Right hindlimb (tissue), 1 donor: Measurements from ENCODE around the gene PAFAH1B2.

ENCODE experiments used
- DNase-seq: peaks from one replicate; pipeline ENCODE4 v3.0.0-alpha.2; 2018

PAFAH1B2 gene

DNA sequence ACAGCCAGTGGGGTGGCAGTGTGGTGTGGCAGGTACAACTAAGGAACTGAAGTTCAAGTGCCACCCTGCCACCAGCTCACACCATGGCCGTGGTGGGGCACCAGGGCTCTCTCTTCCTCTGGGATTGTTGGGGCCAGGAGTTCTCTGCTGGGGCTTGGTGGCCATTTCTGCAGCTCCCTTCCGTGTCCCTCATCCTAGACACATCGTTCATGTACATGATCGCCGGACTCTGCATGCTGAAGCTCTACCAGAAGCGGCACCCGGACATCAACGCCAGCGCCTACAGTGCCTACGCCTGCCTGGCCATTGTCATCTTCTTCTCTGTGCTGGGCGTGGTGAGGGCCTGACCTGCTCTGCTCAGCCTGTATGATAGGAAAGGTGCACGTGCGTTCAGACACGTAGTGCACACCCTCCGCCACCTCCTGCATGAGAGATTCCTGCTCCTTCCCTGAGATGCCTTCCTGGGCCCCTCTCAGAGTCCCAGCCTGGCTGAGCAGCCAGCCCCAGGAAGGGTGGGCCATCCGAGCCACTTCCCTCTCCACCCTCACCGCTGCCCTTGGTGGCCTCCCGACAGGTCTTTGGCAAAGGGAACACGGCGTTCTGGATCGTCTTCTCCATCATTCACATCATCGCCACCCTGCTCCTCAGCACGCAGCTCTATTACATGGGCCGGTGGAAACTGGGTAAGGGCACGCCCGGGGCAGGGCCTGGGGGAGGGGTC is 47.8 kb downstream of the PAFAH1B2 start:
- no peak for DNase-seq

DNA sequence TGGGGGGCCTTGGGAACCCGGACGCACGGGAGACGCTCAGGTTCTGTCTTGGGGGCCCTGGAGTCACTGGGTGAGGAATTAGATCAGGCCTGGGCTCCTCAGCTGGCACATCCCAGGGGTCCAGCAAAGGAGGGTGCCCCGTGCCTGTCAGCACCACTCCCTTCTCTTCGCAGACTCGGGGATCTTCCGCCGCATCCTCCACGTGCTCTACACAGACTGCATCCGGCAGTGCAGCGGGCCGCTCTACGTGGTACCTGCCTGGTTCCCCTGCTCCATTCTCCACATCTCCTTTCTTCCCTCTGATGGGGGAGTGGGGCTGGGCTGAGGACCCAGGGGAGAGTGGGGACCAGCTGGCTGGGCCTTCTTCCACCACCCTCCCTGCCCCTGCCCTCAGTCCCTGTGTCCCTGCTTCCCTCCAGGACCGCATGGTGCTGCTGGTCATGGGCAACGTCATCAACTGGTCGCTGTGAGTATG is 48.4 kb downstream of the PAFAH1B2 start:
- no peak for DNase-seq

DNA sequence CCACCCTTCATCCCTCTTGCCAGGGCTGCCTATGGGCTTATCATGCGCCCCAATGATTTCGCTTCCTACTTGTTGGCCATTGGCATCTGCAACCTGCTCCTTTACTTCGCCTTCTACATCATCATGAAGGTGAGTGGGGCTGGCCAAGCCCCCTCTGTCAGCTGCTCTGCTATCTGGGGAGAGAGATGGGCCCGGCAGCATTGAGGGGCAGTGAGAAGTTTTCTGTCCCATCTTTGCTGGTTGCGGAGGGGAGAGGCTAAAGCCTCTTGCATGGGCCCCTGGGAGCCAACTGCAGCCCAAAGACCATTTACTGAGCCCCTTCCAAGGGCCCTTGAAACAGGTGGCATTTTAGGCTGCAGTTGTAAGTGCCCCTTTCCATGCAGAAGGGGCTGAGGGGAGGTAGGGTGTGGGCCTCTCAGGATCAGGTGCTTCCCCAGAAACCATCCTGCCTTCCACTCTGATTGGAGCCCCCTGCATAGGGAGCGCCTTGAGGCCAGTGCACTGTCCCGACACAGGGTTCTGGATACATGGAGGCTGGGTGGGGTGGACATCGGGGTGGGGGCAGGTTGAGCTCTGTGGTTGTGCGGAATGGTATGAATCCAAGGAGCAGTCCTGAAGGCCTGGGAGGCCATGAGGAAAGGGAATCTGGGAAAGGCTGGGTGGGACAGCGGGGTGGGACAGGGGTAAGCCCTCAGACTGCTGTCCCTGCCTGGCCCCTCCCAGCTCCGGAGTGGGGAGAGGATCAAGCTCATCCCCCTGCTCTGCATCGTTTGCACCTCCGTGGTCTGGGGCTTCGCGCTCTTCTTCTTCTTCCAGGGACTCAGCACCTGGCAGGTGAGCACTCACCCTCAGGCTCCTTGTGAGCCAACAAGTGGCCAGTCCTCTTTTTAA is 49.3 kb downstream of the PAFAH1B2 start:
- DNase-seq, result no peak

DNA sequence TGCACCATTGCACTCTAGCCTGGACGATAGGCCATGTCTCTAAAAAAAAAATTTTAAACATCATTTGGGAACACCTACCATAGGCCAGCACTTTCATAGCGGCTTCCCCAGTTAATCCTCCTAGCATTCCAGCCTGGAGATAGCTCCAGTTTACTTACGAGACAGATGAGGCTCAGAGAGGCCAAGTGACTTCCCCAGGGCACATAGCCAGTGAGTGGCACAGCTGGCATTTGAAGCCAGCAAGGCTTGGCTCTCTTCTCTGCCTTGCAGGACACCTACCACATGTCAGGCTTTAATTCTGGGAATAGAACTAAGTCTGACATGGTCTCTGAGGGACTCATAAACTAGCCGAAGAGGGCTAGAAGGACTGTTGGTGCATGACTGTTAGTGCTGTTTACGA is 50.2 kb downstream of the PAFAH1B2 start:
- no peak for DNase-seq

DNA sequence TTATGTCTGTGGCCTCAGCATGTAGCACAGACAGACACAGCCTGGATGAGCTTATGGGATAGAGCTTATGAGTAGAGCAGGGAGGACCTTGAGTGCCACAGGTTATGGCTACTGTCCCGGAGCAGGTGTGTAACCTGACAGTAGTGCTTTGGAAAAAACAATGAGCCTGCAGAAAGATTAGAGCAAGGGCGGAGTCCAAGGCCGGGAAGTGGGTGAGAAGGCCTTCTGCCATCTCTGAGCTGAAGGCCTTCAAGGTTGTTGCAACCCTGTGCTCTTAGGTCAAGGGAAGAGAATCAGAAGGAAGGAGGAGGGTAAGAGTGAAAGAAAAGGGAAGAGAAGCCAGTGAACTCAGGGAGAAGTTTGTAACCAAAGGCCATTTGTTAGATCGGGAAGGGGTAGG is 51.2 kb downstream of the PAFAH1B2 start:
- no peak for DNase-seq

DNA sequence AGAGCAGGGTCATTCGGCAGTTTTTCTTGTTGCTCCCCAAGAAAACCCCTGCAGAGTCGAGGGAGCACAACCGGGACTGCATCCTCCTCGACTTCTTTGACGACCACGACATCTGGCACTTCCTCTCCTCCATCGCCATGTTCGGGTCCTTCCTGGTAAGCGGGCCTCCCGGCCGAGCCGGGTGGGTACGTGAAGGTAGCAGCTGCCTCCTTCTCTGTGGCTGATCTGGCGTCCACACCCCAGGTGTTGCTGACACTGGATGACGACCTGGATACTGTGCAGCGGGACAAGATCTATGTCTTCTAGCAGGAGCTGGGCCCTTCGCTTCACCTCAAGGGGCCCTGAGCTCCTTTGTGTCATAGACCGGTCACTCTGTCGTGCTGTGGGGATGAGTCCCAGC is 51.7 kb downstream of the PAFAH1B2 start:
- DNase-seq, result no peak

DNA sequence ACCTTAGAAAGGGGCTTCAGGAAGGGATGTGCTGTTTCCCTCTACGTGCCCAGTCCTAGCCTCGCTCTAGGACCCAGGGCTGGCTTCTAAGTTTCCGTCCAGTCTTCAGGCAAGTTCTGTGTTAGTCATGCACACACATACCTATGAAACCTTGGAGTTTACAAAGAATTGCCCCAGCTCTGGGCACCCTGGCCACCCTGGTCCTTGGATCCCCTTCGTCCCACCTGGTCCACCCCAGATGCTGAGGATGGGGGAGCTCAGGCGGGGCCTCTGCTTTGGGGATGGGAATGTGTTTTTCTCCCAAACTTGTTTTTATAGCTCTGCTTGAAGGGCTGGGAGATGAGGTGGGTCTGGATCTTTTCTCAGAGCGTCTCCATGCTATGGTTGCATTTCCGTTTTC is 52.9 kb downstream of the PAFAH1B2 start:
- DNase-seq, result no peak

DNA sequence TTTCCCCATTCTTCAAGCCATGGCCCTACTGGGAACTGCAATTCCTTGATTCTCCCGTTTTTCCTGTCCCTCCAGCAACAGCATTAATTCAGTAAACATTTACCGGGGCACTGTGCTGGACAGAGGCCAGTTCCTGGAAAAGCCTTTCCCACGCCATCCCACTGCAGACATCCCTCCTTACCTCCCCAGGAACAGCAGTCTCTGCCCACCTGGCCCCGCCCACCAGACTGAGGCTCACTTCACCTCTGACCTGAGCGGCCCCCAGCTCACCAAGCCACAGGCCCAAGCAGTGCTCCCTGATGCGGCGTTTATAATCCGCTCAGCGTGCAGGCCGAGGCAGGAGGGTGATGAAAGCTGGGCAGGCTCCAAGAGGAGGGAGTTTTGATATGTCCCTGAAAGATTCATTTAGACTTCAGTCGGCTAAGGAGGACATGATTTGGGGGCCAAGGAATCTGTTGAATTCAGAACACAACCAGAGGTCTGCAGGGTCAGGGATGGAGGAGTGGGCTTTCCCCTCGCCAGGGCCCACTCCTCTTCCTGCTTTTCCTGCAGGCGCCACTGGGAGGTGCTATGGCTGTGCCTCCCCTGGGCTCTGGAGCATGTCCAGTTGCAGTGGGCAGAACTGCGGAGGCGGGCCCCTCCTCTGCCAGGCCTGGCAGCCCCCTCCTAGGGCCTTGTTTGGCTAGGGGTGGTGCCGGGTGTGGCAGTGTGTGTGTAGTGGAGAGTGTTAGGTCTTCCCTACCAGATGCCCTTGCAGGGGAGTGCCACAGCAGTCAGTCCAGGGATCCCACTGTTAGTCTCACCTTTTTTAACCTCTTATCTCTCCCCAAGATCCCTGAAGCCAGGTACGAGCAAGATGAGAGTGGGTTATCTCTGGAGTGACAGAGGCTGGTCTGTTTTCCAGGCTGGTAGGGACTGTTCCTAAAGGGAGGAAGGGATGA is 53.7 kb downstream of the PAFAH1B2 start:
- DNase-seq, result peak; percentile 59

DNA sequence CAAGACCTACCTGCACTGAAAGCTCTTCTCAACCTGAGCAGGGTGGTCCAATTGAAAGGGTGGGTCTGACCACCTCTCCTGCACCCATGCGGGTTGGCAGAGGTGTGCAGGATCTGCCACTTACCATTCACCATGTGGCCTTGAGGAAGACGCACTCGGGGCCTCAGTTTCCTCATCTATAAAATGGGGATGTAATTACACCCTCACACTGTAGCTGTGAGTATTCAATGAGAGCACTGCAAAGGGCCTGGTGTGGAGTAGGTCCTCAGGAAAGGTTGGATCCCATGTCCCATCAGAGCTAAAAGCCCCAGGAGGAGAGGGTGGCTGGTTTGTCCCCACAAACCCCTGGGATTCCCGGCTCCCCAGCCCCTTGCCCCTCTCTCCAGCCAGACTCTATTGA is 54.5 kb downstream of the PAFAH1B2 start:
- DNase-seq, result no peak

DNA sequence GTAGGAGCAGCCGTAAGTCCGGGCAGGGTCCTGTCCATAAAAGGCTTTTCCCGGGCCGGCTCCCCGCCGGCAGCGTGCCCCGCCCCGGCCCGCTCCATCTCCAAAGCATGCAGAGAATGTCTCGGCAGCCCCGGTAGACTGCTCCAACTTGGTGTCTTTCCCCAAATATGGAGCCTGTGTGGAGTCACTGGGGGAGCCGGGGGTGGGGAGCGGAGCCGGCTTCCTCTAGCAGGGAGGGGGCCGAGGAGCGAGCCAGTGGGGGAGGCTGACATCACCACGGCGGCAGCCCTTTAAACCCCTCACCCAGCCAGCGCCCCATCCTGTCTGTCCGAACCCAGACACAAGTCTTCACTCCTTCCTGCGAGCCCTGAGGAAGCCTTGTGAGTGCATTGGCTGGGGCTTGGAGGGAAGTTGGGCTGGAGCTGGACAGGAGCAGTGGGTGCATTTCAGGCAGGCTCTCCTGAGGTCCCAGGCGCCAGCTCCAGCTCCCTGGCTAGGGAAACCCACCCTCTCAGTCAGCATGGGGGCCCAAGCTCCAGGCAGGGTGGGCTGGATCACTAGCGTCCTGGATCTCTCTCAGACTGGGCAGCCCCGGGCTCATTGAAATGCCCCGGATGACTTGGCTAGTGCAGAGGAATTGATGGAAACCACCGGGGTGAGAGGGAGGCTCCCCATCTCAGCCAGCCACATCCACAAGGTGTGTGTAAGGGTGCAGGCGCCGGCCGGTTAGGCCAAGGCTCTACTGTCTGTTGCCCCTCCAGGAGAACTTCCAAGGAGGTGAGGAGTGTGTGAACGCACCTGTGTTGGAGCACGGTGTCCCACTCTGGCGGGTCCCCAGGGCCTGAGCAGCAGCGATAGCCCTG is 55.2 kb downstream of the PAFAH1B2 start, which contains the start of gene TAGLN:
TAGLN (plus strand) TSS at position 318 of the 863 bp plus-strand sequence. CDS start 3,644 bp downstream, outside the sequence.
- DNase-seq, result peak; percentile 92

DNA sequence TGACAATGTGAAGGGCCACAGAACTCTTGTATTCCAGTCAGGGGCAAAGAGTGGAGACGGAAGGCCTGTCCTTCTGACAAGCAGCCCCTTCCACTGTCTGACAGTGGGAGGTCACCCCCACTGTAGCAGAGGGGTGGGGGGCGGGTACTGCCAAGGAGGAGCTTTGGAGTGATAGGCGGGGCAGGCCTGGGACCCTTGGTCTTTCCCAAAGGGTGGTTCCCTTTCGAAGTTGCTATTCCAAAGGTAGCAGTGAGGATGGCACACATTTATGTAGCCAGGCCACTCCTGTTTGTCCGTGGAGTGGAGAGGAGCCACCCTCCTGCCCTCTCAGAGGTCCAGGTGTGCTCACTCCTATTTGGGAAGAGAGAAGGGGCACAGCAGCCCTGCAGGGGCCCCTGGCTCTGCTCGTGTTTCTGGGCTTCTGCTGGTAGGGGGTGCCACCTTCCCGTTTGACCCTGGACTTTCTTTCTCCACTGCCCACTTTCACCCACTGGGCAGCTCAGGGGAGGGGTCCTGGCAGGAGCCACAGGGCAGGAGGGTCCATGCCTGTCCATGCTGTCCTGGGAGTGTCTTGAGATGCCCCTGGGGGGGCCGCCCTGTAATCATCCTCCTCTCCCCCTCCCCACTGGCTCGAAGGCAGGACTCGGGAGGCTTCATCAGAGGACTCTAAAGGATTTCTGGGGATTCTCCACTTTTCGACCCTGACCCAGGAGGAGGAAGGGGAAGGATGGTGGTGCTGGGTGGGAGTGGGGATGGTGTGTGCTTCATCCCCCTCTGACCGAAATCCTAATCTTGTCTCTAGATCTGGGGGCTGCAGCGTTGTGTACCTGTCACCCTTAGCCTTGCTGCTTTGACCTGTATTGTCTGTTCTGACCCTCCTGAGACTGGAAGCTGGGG is 56.1 kb downstream of the PAFAH1B2 start:
- DNase-seq, result no peak

DNA sequence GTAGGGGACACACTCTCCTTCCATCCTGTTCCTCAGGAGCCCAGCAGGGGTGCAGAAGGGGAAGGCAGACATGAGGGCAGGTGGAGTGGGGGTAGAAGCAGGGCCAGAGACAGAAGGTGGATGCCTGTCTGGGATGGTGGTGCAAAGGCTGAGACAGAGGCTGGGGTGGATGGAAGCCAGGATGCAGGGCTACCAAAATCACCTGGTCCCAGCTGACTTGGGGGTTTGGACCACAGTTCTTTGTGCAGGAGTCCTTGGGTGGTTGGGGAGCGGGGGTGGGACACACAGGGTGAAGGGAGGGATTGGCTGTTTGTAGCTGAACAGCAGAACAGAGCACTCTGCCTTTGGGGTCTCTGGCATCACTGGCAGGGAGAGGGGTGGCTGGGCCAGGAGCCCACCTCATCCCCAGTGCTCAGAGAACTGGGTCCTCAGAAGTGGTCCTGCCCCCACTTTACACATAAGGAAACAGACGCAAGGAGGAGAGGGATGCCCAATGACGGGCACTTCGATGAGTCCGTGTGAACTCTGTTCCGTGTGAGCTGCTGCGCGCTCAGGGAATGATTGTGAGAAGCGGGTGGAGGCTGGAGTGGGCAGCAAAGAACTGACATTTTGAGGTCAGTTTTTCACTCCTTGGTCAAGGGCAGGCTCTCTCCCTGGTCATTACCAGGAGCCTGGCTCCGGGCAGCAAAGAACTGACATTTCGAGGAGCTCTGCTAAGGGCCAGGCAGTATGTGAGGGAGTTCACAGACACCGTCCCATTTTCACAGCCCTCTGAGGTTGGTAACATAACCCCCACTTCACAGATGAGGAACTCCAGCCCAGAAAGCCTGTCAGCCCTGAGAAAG is 56.9 kb downstream of the PAFAH1B2 start:
- DNase-seq, result no peak

DNA sequence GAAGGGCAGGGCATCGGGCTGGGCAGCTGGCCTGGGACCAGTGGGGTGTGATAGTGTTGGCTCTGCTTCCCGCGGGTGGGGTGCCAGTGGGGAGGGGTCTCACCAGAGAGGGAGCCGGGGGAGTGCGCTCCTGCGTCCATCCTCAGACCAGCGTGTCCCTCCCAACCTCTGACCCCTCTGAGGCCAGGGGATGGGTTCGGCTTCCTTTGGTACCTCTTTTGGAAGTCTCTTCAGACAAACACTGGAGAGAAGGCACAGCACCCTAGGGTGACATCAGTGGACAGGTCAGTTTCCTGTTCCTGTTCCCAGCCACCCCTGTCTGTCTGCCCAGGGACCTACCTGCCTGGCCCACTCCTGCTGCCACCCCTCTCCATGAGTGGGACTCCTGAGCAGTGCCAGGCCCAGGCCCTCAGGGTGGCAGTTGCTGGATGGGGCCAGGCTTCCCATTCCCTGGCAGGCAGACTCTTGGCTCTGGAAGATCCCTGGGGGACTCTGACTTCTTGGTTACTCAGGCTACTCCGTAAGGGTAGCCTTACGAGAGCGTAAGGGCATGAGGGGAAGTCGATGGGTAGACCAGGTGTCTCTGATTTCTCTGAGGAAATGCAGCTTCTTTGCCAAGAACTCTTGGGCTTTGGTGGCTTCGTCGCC is 57.7 kb downstream of the PAFAH1B2 start:
- no peak for DNase-seq

DNA sequence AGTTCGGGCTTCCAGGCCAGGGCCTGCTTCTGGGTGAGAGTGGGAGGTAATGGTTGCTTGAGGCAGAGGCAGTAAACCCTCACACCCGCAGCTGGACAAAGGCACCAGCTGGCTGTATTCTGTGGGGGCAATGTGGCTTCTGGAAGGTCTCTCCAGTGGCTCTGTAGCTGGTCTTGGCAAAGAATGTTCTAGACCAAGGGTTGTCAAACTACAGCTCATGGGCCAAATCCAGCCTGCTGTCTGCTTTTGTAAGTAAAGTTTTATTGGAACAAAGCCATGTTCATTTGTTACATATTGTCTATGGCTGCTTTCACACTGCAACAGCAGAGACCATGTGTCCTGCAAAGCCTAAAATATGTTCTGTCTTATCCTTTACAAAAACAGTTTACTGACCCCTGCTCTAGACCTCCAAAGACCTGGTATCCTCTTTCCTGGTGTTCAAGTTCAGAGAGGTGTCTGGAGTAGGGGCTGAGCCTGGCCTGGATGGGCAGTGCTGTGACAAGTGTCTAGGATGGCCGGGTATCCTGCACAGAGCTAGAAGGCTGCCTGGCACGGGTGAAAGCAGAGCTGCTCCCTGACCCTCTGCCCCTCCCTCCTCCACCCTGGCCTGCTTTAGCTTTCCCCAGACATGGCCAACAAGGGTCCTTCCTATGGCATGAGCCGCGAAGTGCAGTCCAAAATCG is 58.4 kb downstream of the PAFAH1B2 start:
- no peak for DNase-seq

DNA sequence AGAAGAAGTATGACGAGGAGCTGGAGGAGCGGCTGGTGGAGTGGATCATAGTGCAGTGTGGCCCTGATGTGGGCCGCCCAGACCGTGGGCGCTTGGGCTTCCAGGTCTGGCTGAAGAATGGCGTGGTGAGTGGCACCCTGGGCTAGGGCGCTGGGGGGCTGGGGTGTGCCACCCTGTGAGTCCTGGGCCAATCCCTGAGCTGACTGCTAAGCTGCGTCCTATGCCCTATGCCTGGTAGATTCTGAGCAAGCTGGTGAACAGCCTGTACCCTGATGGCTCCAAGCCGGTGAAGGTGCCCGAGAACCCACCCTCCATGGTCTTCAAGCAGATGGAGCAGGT is 59.0 kb downstream of the PAFAH1B2 start:
- DNase-seq, result no peak

DNA sequence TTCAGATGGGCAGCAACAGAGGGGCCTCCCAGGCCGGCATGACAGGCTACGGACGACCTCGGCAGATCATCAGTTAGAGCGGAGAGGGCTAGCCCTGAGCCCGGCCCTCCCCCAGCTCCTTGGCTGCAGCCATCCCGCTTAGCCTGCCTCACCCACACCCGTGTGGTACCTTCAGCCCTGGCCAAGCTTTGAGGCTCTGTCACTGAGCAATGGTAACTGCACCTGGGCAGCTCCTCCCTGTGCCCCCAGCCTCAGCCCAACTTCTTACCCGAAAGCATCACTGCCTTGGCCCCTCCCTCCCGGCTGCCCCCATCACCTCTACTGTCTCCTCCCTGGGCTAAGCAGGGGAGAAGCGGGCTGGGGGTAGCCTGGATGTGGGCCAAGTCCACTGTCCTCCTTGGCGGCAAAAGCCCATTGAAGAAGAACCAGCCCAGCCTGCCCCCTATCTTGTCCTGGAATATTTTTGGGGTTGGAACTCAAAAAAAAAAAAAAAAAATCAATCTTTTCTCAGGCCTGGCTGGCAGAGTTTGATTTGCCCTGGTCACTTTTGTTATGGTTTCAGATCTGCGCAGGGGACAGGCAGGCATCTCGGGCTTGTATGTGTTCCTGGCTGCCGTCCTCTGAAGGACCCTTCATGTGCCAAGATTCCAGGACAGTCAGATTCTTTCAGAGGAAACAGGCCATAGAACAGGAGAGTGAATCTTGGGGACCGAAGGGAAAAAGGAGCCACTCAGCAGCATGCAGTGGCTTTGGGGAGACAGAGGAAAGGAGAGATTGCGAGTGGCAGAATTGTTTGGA is 60.4 kb downstream of the PAFAH1B2 start:
- no peak for DNase-seq

DNA sequence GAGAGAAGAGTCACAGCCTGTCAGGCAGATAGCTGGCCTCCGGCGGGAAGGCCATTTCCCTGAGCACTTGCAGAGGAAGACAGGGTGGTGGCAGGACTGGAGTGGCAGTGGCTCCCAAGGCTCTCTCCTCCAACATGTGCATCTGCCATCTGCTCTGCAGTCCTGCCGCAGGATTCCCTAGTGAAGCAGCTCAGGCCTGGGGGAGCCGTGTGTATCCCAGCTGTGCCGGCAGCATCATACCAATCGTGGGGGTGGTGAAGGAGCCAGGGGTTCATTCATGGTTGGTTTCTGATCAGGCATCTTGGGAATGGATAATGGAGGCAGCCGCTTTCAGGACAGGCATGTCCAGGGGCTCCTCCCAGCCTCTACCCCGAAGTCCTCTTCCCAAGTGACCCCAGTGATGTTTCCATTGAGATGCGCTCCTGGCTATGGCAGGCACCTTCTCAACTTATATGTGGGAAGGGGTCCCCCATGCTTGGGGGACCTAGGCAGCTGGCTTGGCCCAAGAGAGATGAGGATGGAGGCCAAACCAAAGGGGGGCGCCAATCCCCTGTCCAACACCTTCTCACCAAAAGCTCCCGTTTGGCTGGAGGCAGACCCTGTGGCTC is 61.2 kb downstream of the PAFAH1B2 start:
- DNase-seq, result no peak
